Germinal center (tissue), 1 donor: ENCODE data around the gene ALKBH3.

ENCODE experiments used
- DNase-seq: peaks from one replicate; pipeline ENCODE4 v3.0.0; 2012; ENCODE audit warnings: mixed read lengths, low spot score

ALKBH3 gene

DNA sequence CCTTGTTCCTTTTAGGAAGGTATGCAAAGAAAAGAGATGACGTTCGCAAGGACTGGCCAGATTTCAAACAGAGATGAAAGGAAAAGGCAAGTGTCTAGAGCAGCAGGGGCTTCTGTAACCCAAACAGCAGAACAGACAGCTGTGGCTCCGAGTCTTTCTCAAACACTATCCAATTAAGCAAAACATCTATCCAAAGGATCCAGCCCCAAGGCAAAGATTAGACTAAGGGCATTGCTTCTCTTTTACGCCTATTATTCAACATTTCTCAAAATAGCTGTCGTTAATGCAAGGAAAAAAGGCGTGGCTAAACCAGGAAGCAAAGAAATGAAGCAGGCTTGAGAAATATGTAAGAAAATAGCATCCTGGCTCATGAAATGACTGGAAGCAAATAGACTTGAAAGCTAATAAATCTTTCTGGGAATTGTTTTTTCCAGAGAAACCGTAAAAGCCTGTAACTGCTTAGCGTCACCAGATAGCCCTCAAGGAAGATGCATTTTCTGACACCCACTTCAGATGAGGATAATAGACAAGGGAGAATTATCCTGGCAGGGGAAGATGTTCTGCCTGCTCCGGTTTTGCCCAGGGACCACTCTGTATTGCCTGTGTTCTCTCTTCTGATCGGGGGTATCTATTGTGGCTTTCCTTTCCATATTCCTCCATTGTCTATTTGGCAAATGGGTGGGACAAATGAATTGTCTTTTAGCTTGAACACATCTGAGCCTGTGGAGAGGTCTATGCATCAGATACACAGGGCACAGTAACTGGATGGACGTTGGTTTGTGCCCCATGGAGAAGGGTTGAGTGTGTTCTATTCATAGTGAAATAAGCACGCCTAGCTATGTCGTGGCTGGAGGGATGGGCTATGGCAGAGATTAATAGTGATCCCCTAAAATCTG lies 82.0 kb downstream of the ALKBH3 start:
- no peak for DNase-seq

DNA sequence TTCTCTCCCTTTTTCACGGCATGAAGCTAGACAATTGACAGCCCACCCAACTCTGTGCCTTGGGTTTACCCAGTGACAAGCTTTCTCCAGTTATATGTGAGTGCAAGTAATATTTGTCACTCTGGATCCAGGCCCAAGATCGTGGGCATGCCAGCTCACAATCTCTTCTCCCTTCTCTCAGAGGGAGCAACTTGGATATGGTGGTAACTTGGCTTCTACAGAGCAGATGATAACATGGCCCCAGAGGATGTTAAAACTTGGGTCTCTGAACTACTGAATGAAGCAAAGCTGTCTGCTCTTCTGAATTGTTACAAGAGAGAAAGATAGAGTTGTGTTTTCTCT lies 82.6 kb downstream of the ALKBH3 start:
- no peak for DNase-seq

DNA sequence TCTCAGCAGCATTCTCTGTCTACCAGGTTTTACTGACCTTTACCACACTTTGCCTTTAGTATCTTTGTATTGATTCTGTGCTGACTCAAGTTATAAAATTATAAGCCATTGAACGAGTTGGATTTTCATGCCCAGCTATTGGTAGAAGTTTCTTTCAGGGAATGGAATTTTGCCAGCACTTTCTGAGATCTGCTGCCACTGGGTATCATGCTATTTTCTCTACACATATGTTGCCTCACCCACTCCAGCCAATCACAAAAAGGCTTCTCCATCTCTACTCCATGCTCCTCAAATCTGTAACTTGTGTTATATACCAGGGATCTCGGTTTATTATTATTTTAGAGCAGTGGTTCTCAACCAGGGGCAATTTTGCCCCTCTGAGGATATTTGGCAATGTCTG lies 87.0 kb downstream of the ALKBH3 start:
- no peak for DNase-seq

DNA sequence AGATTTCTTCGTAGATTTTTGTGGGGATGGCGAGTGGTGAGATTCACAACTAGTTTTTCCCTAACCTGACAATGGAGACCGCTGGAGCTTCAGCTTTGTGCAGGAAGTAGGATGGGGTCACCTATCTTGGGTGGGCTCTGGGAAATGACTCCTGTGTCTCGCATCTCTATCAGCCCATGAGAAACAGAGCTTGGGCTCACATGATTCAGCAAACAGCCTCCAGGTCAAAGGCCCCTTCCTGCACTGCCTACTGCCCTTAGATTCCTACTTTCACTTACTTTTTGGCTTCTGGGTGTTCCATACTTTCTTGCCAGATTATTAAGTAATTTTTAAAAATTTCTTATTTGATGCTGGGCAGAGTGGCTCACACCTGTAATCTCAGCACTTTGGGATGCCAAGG lies 88.1 kb downstream of the ALKBH3 start:
- DNase-seq = no peak

DNA sequence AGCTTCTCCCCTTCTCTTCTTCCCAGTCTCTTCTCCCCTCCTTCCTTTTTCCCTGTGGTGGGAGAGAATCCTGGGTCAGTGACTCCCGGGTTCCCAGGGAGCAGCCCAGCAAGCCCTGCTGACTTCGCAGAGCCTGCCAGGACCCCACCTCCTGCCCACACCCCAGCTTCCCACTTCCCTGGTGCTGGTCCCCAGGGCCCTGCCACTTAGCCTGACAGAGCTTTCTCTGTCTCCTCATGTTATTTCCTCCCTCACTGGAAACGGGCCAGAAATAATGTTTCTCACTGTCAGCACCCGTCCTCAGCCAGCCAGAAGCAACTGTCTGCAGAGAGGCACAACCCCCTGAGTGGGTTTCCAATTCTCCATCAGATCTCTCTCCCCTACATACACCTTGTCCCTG lies 88.9 kb downstream of the ALKBH3 start:
- DNase-seq = no peak
